ENCODE results near the gene PRRT3.
A peak's percentile ranks its signal among the peaks of the same experiment; 100 is the strongest.

The PRRT3 gene

GRCh38 chr3:9928158-9928557 lies 24.1 kb downstream of the PRRT3 start:
- no peak for DNase-seq (ENCODE audit: low read depth, low spot score)
- no peak overlapping the region for H3K27ac ChIP-seq

- H3K27ac ChIP-seq, result no peak overlapping the region
- DNase-seq (ENCODE audit: low read depth, low spot score), result no peak
Measured at GRCh38 chr3:9918261-9919038, 33.8 kb downstream of the PRRT3 start.

DNA sequence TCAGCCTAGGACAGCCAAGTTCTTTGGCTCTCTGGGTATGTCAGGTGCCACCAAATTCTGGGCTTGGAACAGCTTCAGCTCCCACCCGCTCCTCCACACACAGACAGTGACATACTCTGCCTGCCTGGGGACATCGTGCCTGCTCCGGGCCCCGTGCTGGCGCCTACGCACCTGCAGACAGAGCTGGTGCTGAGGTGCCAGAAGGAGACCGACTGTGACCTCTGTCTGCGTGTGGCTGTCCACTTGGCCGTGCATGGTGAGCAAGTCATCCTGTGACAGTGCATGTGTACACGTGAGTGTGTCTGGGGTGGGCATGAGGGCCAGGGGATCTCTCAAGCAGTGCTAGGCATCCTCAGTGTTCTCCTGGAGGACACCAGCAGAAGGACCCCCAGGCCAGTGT lies 34.4 kb downstream of the PRRT3 start:
- H3K27ac ChIP-seq, result no peak overlapping the region
- no peak for DNase-seq (ENCODE audit: low read depth, low spot score)

GRCh38 chr3:9916734-9917680 lies 35.2 kb downstream of the PRRT3 start, which contains the start of gene IL17RC:
TSS of gene IL17RC (plus strand) at chr3:9917098. CDS start at chr3:9917316, 218 bp downstream.
- peak within 1 kb of the TSS; percentile 61 for H3K27ac ChIP-seq
- peak; percentile 92 for DNase-seq (ENCODE audit: low read depth, low spot score)

GRCh38 chr3:9916346-9916733 lies 35.9 kb downstream of the PRRT3 start:
- H3K27ac ChIP-seq, result peak overlapping the region; percentile 61

DNA sequence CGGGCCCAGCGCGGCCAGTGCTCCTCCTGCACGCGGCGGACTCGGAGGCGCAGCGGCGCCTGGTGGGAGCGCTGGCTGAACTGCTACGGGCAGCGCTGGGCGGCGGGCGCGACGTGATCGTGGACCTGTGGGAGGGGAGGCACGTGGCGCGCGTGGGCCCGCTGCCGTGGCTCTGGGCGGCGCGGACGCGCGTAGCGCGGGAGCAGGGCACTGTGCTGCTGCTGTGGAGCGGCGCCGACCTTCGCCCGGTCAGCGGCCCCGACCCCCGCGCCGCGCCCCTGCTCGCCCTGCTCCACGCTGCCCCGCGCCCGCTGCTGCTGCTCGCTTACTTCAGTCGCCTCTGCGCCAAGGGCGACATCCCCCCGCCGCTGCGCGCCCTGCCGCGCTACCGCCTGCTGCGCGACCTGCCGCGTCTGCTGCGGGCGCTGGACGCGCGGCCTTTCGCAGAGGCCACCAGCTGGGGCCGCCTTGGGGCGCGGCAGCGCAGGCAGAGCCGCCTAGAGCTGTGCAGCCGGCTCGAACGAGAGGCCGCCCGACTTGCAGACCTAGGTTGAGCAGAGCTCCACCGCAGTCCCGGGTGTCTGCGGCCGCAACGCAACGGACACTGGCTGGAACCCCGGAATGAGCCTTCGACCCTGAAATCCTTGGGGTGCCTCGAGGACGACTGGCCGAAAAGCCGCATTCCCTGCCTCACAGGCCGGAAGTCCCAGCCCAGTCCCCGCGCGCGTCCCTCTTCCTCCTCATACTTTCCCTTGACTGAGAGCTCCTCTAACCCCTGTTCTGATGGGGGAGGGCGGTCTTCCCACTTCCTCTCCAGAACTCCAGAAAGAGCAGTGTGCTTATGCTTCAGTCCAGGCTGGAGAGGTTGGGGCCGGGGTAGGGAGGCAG lies 36.7 kb downstream of the PRRT3 start:
- no peak for DNase-seq (ENCODE audit: low read depth, low spot score)
- peak overlapping the region; percentile 61 for H3K27ac ChIP-seq

More at GRCh38 chr3:9916346-9916733, 35.9 kb downstream of the PRRT3 start:
- DNase-seq (ENCODE audit: low read depth, low spot score), result no peak

DNA sequence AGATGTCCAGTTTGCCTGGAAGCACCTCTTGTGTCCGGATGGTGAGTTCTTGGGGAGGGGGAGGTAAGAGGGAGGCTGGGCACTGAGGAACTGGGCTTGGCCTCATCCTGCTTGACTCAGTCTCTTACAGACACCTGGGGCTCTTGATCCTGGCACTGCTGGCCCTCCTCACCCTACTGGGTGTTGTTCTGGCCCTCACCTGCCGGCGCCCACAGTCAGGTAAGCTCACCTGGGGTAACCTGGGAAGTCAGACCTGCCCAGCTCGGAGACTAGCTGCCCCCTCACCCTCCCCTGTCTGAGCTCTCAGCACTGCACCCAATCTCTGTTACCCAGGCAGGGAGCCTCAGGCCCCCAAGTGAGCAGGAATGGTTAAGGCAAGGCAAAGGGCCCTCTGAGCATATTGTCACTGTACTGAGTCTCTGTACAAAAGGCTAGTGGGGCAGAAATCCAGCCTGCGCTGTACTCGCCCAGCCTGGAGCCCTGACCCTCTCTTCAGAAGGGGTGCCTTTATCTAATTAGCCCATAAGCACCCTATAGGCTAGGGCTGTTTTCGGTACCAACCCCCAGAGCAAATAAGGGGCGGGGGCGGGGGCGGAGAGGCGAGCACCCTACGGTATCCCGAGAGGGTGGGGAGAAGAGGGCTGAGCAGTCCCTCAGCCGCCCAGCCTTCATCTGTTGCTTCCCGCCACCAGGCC lies 37.5 kb downstream of the PRRT3 start:
- no peak overlapping the region for H3K27ac ChIP-seq
- no peak for DNase-seq (ENCODE audit: low read depth, low spot score)

- no peak for DNase-seq (ENCODE audit: low read depth, low spot score)
- peak overlapping the region; percentile 15 for H3K27ac ChIP-seq
Measured at GRCh38 chr3:9914011-9914410, 38.2 kb downstream of the PRRT3 start.

DNA sequence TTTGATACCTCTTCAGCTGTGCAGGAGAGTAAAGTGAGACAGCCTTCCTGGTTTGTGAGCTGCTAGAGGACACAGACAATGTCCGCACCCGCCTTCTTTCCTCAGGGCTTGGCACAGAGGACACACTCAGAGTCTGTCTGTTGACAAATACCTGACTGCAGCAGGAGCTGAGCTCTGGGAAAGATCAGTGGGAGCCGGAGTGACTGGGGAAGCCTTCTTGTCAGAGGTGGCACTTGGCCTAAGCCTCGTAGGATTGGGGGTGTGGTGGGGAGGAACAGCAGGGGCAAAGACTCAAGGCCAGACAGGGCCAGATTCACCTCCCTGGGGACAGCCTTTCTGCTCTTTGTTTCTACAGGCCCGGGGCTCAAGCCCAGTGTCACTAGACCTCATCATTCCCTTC lies 38.6 kb downstream of the PRRT3 start:
- peak overlapping the region; percentile 15 for H3K27ac ChIP-seq
- DNase-seq (ENCODE audit: low read depth, low spot score), result no peak

DNA sequence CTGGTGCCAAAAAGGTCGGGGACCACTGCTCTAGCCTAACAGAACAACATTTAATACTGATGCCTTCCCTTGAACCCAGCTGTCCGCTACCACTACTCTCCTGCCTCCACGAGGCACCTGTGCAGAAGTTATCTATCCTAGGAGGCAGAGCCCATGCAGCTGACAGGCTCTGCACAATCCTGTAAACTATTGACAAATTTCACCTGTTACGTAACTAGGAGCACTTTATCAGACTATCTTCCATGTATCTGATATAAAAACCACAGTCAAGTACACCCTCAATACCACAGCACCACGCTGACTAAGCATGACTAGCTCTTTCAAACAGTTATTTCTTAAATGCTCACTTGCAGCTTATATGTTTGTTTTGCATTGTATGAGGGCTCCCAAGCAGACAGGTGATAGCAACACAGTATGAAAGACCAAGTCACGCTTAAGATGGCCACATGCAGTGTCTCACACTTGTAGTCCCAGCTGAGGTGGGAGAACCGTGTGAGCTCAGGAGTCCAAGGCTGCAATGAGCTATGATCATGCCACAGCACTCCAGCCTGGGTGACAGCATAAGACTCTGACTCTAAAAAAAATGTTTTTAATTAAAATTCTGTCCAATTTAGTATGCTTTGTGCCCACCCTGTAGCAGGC lies 39.8 kb downstream of the PRRT3 start:
- peak; percentile 54 for DNase-seq (ENCODE audit: low read depth, low spot score)
- no peak overlapping the region for H3K27ac ChIP-seq

DNA sequence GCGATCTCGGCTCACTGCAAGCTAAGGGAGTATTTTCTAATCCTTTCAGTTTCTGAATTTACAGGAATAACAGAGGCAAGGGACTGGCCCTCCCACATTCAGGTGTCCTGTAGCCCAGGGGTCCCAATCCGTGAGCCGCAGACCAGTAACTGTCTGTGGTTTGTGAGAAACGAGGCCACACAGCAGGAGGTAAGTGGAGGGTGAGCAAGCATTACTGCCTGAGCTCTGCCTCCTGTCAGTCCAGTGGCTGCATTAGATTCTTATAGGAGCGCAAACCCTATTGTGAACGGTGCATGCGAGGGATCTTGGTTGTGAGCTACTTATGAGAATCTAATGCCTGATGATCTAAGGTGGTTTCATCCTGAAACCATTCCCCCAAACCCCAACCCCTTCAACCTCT lies 40.3 kb downstream of the PRRT3 start:
- DNase-seq (ENCODE audit: low read depth, low spot score), result no peak

GRCh38 chr3:9909221-9910013 lies 42.8 kb downstream of the PRRT3 start:
- no peak overlapping the region for H3K27ac ChIP-seq
- no peak for DNase-seq (ENCODE audit: low read depth, low spot score)

More for the DNA sequence above, 40.3 kb downstream of the PRRT3 start:
- H3K27ac ChIP-seq, result no peak overlapping the region

DNA sequence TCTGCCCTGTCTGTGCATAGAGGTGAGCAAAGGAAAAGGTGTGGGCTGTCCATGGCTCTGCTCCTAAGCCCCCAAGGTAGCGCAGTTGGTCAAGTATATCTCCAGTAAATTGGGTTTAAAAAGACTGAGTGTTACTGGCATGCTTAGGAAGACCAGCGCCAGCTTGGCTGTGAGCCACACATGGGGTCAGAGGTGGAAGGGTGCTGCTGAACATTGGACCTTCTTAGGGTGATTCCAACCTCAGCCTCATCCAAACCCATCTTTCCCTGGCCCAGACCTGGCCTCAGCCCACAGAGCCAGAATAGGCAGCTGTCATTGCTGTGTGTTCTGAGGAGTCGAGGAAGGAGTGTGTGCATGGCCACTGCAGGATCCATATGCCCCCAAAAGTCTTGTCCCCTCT lies 43.9 kb downstream of the PRRT3 start:
- DNase-seq (ENCODE audit: low read depth, low spot score), result no peak
- no peak overlapping the region for H3K27ac ChIP-seq

DNA sequence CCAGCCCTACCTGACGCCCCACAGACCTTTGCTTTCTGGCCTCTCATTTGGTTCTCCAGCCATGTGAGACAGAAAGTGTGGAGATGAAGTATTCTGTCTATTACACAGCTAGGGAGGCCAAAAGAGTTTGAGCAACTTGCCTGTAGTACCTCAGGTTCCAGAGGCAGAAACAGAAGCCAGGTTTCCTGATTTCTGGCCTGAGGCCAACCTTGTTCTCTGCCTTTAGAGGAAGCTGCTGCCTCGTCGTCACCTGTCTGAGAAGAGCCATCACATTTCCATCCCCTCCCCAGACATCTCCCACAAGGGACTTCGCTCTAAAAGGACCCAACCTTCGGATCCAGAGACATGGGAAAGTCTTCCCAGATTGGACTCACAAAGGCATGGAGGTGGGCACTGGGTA lies 45.7 kb downstream of the PRRT3 start:
- DNase-seq (ENCODE audit: low read depth, low spot score), result no peak

GRCh38 chr3:9903904-9904303 lies 48.3 kb downstream of the PRRT3 start:
- no peak overlapping the region for H3K27ac ChIP-seq
- DNase-seq (ENCODE audit: low read depth, low spot score), result no peak

More for the DNA sequence above, 45.7 kb downstream of the PRRT3 start:
- no peak overlapping the region for H3K27ac ChIP-seq

- no peak for DNase-seq (ENCODE audit: low read depth, low spot score)
- peak overlapping the region; percentile 51 for H3K27ac ChIP-seq
Measured at GRCh38 chr3:9903238-9903624, 49.0 kb downstream of the PRRT3 start.

GRCh38 chr3:9902372-9903237 lies 49.6 kb downstream of the PRRT3 start, which contains the start of gene IL17RE:
TSS of gene IL17RE (plus strand) at chr3:9902848. CDS start at chr3:9902933, 85 bp downstream.
- no peak for DNase-seq (ENCODE audit: low read depth, low spot score)

More at GRCh38 chr3:9902372-9903237, 49.6 kb downstream of the PRRT3 start, which contains the start of gene IL17RE:
- H3K27ac ChIP-seq, result peak within 1 kb of the TSS; percentile 51
